Epithelial cell of proximal tubule (primary cell): ENCODE results near the gene IDH3B. TPM values are rescaled to one million over a fixed set of nuclear protein-coding genes. Genes with fewer than 3 reads are reported as not detected.

Experiments
- DNase-seq: peaks from one replicate; pipeline ENCODE4 v3.0.0-alpha.2; 2011; ENCODE audit warnings: low read depth
- H3K4me3 ChIP-seq: 2 replicates; pipeline ENCODE4 v1.5.1; 2011; ENCODE audit warnings: low read depth, mild to moderate bottlenecking, low read length
- CTCF ChIP-seq: conservative IDR thresholded peaks from 2 replicates; pipeline ENCODE4 v1.5.1; 2012; ENCODE audit warnings: low read depth, mild to moderate bottlenecking, low read length
- total RNA-seq: library from RNA; depleted of rRNA; stranded (reverse); fragments of >200 nt; gene quantifications from 2 replicates; pipeline ENCODE4 v1.2.3, GENCODE V29; 2015

The IDH3B gene
- 99.3 and 123 TPM in 2 replicates for total RNA-seq

GRCh38 chr20:2663887-2664719 lies at the start of gene IDH3B:
Gene IDH3B (minus strand): TSS chr20:2664216. CDS start chr20:2664188, 28 bp downstream.
- no peak for TF ChIP-seq CTCF
- H3K4me3 ChIP-seq: peak within 1 kb of the TSS; percentile 96
- peak; percentile 61 for DNase-seq

GRCh38 chr20:2713285-2713684 lies 49.3 kb upstream of the IDH3B start:
- peak; percentile 49 for TF ChIP-seq CTCF
- no peak overlapping the region for H3K4me3 ChIP-seq
- no peak for DNase-seq

- no peak overlapping the region for H3K4me3 ChIP-seq
- no peak for TF ChIP-seq CTCF
- no peak for DNase-seq
Observed at GRCh38 chr20:2709205-2709981, 45.4 kb upstream of the IDH3B start.

GRCh38 chr20:2708665-2709064 lies 44.6 kb upstream of the IDH3B start:
- no peak overlapping the region for H3K4me3 ChIP-seq
- TF ChIP-seq CTCF: no peak
- DNase-seq: no peak

GRCh38 chr20:2708073-2708415 lies 44.0 kb upstream of the IDH3B start:
- no peak overlapping the region for H3K4me3 ChIP-seq
- DNase-seq: no peak
- TF ChIP-seq CTCF: no peak

GRCh38 chr20:2707353-2708072 lies 43.5 kb upstream of the IDH3B start:
- no peak overlapping the region for H3K4me3 ChIP-seq
- no peak for TF ChIP-seq CTCF
- no peak for DNase-seq
